ENCODE data around the gene SMAD6.

- TF ChIP-seq CTCF (IDR thresholded peaks at IDR 0.05) (no peak), POLR2A (IDR thresholded peaks at IDR 0.05) (no peak)
Measured at GRCh38 chr15:66702787-66703539, 927 bp downstream of the SMAD6 start.
